ENCODE results near the gene GIGYF2.
A peak's percentile ranks its signal among the peaks of the same experiment; 100 is the strongest.

GIGYF2 gene

DNA sequence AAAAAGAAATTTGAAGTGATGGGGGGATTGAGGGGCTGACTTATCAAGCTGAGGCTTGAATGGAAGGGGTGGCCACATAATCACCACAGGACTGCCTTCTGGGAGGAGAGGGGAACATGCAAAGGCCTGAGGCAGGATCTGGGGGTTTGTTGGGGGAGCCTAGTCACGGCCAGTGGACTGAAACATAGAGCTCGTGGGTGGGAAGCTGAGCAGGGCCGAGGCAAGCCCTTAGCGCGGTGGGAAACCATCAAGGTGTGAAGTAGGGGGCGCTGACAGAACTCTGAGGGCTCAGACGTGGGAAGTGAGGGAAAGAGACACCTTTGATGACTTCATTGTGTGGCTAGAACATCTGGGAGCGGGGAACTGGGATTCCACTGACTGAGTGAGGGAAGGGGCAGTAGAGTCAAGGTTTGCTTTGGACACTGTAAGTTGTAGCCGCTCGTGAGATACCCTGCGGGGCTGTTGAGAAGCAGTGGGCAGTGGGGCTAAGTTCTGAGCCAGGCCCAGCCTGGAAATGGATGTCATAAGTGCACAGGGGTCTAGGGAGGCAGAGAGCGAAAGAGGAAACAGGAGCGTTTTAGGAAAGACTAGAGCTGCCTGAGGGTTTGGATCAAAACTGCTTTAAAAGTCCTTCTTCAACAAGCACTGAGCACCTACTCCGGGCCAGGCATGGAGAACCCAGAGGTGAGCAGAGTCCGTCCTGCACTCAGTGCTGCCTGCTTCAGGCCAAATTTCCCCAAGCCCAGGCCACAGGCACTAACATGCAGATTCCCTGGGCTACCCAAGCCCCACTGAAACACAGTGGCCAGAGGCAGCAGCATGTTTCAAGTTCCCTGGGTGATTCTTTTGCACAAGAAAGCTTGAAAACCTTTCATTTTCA is 172.2 kb downstream of the GIGYF2 start:
- DNase-seq (ENCODE audit: low spot score), result no peak

DNA sequence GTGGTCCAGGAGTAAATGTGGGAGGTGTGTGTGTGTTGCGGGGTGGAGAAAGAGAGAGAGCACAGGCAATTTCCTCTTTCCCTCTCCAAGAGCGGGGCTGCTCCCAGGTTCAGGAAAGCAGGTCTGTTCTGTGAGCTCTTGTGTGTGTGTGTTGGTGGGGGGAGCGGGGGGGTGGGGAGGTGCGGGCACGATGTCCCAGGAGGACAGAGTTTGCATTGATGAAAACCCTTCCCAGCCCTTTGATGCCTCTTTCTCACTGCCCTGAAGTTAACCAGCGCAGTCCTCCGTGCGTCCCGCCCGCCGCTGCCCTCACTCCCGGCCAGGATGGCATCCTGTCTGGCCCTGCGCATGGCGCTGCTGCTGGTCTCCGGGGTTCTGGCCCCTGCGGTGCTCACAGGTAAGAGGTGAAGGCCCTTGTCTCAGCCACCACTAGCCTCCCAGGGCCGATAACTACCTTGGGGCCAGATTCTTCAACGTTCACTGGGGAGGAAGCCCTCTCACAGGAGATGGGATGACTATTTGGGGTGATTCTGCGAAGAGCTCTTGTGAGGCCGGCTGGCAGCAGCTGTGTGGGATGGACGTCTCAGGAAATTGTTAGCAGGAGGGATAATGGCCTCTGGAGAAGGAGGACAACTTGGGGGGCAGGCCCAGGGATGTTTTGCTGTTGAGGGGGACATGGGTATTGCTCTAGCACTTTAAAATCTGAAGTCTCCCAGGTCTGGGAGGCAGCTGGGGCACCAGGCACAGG is 173.1 kb downstream of the GIGYF2 start, which contains the start of gene SNORC:
Gene SNORC (plus strand): TSS at position 247 of the 748 bp plus-strand sequence. CDS start 78 bp downstream, at position 325.
- DNase-seq (ENCODE audit: low spot score), result no peak

DNA sequence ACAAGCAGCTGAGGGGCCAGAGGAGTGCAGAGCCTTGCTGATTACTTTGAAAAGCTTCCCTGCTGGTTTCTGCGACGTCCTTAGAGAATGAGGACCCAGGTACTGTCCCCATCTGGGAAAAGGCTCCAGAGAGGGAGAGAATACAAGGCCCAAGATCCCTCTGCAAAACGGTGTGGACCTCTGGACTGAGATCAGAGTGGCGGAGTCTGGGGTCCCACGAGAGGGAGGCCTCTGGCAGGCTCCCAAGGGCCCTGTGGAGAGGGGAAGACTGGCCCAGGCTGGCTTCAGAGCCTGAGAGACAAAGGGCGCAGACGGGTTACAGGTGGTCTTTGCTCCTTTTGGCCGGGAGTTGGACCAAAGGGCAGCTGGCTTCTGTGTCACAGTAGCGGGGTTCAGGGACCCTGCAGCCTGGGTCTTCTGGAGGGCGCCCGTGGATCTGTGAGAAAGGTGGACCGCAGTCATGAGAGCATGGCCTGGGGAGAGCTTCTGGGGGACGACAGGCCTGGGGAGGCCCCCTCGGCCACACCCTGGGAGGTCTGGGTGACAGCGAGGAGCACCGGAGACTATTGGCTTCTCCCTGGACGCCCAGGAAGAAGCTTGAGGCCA is 173.7 kb downstream of the GIGYF2 start:
- DNase-seq (ENCODE audit: low spot score), result no peak

DNA sequence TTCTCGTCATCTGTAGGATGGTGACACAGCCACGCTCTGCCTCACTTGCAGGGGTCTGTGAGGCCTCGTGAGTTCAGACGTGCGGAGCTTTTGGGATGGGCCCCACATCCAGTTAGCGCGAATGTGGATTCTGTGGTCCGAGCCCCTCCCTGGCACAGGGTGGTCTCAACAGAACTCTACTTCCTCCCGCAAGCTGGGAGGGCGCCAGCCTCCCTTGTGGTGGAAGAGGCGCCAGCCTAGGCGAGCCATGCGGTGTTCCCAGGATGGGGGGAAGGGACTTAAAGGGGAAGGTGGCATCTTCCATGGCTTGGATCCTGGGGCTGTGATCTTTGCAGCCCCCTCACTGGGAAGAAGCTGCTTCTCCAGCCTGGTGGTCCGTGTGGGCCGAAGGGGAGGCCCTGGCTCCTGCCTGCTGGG is 174.3 kb downstream of the GIGYF2 start:
- no peak for DNase-seq (ENCODE audit: low spot score)

DNA sequence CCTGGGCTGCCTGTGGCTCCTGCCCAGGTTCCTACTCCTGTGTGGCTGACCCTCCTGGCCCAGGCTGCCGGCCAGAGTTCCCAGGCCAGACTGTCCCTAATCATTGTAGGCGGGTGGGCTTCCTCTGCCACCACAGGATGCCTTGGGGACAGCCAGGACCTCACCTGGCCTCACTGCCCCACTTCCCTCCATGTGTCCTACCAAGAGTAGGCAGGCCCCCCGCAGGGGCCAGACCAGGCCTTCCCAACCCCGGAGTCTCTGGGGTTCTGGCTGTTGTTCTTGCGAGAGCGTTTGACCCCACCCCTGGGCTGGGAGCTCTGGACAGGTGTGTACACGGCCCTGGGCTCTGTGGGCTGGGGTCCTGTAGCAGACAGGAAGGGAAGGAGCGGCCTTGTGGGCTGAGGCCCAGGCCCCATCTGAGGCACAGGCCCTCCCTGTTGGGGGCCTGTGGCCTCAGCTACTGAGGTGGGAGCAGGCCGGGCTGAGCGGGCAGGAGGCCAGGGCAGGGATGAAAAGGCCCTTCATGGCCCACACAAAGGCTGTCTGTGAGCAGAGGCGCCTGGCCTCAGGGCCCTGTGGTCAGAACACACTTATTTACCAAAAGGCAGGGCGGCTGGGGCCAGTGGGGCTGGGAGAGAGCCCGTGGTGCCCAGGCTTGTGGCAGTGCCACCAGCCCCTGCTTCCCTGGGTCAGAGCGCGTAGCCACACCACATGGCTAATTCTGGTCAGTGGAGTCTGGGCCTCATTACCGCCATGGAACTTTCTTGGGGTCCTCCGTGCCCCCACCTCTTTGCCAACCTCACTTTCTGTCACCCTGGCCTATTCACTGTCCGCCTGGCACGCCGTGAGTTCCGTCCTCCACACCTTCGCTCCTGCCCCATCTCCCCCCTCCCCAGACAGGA is 175.0 kb downstream of the GIGYF2 start:
- no peak for DNase-seq (ENCODE audit: low spot score)

DNA sequence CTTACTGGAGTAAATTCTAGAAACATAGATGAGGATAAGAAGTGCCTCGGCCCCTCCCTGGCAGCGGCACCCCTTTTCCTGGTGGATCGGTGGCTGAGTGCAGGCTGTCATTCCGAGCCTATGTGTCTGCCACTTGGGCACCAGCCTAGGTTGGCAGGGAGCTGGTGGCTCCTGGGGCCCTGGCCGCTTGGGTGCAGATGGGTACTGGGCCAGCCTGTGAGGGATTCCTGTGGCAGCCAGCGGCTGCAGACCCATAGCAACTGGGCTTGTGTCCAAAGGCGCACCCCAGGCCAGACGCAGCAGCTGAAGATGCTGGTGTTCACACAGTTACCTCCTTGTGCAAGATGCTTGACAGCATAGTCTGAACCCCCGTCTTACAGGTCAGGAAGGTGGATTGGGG is 175.7 kb downstream of the GIGYF2 start:
- DNase-seq (ENCODE audit: low spot score), result no peak

DNA sequence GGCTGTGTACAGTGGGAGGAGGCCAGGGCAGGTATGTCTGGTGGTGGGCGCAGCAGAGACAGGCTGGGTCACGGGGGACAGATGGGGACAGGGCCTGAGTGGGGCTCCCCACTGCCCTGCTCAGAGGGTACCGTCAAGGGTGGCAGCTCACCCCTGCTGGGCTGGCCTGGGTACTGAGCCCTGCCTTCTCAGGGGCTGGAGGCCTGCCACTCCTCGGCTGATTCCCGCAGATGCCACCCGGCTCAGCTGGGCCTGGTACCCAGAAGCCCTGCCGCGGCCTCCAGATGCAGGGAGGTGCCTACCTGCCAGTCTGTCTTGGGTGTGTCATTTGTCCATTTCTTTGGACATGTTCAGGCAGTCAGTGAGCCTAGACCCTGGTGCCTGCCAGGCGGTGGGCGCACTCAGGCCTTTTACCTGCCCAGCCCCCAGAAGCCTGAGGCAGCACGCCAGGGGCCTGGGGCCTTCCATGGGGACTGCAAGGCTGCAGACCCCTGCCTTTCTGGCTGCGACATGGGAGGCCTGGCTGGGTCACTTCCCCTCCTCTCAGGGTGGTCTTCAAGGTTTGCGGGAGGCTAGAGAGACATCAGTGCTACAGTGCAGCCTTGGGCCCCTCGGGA is 176.3 kb downstream of the GIGYF2 start:
- DNase-seq (ENCODE audit: low spot score), result no peak

DNA sequence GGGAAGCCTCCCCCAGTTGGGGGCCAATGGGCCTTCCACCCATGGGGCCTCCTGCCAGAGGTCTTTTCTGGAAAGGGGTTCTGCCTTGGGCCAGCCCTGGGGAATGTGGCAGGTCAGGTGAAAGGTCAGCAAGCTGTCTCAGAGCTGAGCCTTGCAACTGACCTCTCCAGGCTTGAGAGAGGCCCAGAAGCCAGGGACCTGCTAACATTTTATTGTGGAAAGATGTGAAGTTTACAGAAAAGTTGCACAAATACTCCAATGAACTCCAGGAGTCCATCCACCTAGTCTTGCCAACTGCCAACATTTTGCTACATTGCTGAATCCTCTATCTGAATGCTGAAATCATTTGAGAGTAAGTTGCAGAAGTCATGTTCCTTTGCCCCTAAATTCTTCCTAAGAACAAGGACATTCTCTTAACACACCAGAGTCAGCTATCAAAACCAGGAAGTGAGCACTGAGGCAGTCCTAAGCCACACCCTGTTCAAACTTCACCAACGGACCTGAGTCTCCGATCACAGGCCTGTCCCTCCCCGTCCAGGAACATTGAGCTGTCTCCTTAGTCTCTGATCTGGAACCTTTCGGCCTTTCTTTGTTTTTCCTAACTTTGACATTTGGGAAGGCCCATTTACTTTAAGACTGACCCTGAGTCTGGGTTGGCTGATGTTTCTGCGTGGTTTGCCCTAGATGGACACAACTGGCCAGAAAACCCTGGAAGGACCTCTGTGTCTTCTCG is 176.9 kb downstream of the GIGYF2 start:
- DNase-seq (ENCODE audit: low spot score), result no peak

DNA sequence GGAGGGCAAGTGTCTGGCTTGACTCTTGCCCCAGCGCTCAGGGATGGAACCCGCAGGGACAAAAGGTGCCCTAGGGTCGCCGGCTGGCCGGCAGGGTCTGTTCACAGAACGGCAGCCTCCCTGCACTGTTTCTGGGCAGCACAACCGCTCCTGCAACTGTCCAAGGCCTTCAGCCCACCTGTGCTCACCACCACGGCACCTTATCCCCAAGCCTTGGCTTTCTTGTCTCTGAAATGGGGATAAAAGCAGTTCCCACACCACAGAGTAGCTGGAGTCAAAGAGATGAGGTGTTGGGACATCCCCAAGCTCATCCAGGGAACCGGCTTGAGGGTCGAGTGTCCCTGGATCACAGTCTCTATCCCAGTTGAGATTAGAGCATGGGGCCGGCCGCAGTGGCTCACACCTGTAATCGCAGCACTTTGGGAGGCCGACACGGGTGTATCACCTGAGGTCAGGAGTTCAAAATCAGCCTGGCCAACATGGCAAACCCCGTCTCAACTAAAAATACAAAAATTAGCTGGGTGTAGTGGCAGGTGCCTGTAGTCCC is 177.6 kb downstream of the GIGYF2 start:
- no peak for DNase-seq (ENCODE audit: low spot score)

DNA sequence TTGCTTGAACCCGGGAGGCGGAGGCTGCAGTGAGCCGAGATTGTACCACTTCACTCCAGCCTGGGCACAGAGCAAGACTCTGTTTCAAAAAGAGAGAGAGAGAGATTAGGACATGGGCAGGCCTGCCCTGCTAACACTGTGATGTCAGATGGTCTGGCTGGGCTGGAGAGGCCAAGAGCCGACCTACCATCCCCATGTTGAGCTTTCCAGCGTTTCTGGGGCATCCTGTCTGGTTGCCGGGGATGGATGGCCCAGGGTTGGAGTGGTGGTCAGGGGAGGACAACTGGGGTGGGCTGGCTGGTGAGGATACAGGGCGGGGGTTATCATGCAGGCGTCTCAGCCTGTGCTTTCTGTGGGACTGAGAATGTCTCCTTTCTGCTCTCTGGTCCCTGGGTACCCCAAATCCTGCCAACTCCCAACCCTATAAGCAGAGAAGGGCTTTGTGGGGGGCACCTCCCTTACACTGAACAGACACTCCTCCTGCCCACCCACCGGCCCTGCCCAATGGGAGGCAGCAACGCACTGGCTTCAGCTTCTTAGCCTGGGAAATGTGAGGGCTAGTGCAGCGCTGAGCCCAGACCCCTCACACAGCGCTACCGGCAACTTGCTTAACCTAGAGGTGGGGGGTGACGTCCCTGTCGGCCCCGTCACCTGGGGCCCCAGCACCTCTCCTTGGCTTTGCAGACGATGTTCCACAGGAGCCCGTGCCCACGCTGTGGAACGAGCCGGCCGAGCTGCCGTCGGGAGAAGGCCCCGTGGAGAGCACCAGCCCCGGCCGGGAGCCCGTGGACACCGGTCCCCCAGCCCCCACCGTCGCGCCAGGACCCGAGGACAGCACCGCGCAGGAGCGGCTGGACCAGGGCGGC is 178.4 kb downstream of the GIGYF2 start:
- DNase-seq (ENCODE audit: low spot score), result peak; percentile 56

DNA sequence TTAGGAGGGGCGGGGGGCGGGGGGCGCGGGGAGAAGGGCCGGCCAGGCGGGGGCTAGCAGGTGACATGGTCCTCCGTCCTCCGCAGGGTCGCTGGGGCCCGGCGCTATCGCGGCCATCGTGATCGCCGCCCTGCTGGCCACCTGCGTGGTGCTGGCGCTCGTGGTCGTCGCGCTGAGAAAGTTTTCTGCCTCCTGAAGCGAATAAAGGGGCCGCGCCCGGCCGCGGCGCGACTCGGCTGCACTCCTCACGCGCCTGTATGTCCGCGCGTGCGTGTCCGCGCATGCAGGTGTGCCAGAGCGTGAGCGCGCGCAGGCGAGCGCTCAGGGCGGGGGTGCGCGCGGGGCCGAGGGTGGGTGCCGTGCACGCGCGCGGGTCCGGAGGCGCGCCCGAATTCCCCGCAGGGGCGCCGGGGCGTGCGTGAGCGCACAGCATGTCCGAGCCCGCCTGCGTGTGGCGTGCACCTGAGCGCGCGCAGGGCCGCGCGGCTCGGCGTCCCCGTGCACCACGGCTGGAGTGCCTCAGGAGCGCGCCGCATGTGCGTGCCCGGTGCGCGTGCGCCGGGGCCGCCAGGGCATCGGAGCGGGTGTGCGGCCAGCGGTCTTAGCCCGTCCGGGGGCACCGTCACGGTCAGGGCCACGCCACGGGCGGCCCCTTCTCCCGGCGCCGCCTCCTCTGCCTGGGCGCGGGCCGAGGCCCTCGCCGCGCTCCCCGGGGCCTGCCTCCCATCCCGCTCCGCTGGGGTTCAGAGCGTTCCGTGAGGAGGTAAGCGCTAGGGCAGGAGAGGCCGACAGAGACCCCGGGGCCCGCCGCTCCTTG is 179.2 kb downstream of the GIGYF2 start:
- peak; percentile 86 for DNase-seq (ENCODE audit: low spot score)

DNA sequence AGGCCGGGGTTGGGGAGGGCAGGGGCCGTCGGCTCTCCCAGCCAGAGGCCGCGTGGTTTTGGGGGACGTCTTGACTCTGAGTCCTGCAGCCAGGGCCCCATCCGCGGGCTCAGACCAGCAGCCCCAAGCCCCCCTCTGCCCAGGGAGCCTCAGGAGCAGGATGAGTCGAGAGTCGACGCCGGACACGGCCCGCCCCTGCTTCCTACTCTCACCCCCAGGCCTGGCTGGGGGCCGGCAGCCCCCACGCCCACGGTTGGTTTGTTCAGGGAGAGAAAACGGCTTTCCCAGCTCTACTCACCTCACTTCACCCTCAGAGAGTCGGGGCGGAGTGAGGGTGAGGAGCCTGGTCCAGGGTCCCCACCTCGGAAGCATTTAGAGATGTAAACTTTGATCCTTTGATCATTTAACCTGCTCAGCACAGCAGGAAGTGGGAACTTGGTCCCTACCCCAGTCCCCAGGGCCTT is 179.9 kb downstream of the GIGYF2 start:
- peak; percentile 63 for DNase-seq (ENCODE audit: low spot score)

DNA sequence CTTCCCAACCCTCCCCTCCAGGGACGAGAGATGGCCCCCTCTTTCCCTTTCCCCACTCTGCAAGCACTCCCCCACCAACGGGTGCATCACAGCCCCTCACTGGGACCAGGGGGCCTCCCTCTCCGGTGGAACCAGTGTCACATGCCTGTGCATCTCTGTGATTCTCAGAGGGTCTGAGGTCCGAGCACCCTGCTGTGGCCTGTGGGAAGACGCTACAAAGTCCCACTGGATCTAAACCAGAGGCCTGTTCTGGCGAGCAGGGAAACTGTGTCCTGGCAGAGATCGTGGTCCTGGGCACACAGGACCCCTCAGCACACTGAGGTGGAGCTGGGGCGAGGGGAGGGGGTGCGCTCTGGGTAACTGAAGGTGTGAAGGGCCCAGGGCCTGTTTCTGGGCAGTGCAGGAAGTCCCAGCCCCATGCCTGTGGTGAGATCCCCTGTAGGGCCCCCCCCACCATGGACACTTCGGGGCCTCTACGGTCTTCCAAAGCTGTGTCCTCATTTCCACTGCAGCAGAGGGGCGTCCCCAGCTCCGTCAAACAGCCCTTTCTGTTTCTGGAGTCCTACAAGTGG is 180.9 kb downstream of the GIGYF2 start:
- no peak for DNase-seq (ENCODE audit: low spot score)

DNA sequence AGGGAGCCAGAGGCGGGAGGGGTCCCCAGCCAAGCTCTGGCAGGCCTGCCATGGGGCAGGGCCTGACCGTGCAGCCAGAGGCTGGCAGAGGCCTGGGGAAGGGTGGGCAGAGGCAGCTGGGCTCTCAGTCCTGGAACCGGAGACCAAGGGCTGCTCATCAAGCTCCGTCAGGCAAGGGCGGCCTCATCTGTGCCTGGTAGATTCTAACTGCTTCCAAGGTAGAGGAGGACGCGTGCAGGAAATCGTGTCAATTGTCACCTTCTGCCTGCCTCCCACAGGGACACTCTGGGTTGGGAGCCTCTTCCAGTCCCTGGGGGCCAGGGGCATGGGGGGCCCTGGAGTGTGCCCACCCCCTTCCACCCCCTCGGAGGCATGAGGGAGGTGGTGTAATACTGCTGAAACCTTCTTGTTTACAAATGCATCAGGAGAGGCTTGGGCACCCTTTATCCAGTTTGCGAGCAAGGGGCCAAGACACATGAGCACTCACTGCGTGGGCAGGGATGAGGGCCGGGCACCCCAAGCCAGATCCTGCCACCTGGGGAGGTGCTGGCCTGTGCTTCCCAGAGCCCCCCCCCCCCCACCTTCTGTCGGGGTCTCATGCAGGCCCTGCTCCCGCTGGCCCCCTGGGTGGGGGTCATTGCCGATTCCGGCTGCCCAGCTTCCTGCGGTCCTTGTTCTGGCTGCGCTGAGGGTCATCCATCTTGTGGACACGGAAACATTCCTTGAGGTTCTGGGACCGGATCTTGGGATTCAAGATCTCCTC is 181.9 kb downstream of the GIGYF2 start:
- no peak for DNase-seq (ENCODE audit: low spot score)

DNA sequence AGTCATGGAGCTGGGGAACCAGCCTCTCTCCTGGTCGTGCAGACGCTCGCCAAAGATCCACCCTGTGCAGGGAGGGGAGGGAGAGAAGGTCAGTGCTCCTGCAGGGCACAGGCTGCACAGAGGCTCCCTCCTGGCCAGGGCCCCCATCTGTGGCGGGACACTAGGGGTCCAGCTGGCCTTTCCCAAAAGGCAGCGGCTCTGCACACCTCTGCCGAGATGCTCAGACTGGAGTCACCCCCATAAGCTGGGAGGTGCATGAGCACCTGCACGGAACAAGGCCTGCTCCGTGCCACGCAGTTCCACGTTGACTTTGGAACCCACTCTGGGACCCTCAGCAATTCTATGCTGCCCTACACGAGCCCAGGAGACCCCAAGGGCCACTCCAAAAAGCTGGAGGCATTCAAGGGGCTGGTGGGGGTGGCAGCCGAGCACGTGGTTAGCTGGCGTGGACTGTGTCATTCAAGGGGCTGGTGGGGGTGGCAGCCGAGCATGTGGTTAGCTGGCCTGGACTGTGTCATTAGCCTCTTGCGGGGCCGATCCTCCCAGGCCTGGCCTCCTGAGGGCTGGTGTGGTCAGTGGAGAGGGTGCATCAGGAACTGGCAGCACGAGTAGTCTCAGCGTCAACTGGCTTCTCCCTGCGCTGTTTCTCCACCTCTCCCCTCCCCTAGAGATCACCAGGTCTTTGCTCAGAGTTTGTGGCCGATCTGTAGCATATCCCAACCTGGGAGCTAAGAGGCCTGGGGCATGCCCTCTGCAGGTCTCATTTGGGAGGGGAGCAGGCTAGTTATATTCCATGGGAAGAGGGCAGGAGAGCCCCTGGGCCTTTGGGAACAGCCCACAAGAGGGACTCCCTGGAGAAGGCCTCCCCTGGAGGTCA is 182.7 kb downstream of the GIGYF2 start:
- DNase-seq (ENCODE audit: low spot score), result no peak

DNA sequence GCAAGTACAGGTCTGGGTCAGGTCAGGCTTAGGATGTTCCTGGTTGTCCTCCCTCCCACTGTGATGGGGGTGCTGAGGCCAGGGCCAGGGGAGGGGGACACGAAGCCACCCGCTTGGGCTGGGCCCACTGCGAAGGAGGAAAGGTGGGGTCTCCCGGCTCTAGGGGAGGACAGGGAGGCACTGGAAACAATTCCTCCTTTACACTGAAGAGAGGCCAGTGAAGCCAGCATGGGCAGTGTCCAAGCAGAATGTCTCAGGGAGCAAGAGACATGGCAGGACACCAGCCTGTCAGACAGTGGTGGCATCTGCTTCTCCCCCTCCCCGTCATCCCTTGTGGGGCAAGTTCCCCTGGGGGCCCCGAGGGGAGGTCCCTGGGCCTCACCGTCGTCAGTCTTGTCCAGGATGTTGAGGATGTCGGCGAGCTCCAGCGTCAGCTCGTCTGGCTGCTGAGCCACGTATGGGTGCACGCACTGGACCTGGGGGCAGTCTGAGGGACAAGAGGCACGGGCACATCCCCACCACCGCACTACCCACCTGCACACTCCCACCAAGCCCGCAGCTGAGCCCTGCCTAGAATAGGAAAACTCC is 183.7 kb downstream of the GIGYF2 start:
- no peak for DNase-seq (ENCODE audit: low spot score)

Measured in HuH-7.5 (cell line).